Keratinocyte (primary cell): ENCODE results near the gene DCTN3.

Experiments
- EZH2 ChIP-seq: IDR thresholded peaks from one replicate; pipeline ENCODE4 v1.6.1; 2012; ENCODE audit warnings: inconsistent platforms, mild to moderate bottlenecking, low read length, moderate library complexity
- TF ChIP-seq, protein P1 (sequence below), 3 experiments: IDR thresholded peaks in 1 of 3; conservative IDR thresholded peaks in 1 of 3; optimal IDR thresholded peaks in 1 of 3; 2 replicates in 2 of 3; 3 replicates in 1 of 3; pipeline versions ENCODE3 to v1.5.1; 2011; ENCODE audit warnings: low read length in 3 of 3, mild to moderate bottlenecking in 3 of 3, moderate library complexity in 2 of 3, control low read depth in 1 of 3, inconsistent platforms in 1 of 3; ENCODE audit not compliant: insufficient read depth in 2 of 3; ENCODE audit errors: extremely low read depth in 1 of 3

DNA sequence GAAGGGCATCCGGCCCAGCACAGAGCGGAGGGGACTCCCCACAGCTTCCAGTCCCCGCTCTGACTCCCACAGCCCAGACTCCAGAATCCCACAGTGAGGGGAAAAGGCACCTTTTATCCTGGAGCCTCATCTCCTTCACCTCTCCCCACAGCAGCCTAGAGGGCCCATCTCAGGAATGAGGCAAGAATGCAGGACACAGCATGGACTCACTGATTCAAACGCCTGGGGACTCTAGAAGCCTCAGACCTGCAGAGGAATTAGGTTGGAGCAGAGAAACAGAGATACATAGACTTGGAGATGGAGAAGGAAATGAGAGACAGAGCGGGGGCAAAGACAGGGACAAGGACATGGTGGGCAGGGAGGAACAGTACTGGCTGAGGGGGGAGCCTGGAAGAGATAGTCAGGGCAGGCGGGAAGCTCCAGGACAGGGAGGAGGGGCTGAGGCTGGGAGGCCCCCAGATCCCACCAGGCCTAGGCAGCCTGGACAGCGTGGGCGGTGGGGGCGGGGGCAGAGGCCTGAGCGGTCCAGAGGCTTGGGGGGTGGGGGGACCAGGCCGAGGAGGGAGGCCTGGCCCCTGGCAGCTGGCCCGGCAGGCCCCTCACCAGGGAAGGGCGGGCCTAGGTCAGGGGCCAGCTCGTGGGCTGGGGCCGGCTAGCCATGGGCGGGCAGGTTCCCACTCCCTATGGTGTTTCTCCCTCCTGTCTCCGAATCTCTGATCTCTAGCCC lies 46.5 kb downstream of the DCTN3 start:
- TF ChIP-seq, protein P1, sequence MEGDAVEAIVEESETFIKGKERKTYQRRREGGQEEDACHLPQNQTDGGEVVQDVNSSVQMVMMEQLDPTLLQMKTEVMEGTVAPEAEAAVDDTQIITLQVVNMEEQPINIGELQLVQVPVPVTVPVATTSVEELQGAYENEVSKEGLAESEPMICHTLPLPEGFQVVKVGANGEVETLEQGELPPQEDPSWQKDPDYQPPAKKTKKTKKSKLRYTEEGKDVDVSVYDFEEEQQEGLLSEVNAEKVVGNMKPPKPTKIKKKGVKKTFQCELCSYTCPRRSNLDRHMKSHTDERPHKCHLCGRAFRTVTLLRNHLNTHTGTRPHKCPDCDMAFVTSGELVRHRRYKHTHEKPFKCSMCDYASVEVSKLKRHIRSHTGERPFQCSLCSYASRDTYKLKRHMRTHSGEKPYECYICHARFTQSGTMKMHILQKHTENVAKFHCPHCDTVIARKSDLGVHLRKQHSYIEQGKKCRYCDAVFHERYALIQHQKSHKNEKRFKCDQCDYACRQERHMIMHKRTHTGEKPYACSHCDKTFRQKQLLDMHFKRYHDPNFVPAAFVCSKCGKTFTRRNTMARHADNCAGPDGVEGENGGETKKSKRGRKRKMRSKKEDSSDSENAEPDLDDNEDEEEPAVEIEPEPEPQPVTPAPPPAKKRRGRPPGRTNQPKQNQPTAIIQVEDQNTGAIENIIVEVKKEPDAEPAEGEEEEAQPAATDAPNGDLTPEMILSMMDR (optimal IDR thresholded peaks at IDR 0.05 in 1 of 3, IDR thresholded peaks at IDR 0.05 in 1 of 3, conservative IDR thresholded peaks at IDR 0.05 in 1 of 3; ENCODE audit: extremely low read depth in 1 of 3, insufficient read depth in 2 of 3, low read length in 3 of 3) = no peak
- TF ChIP-seq EZH2 = no peak
